ENCODE data around the gene IMMP2L.

DNA sequence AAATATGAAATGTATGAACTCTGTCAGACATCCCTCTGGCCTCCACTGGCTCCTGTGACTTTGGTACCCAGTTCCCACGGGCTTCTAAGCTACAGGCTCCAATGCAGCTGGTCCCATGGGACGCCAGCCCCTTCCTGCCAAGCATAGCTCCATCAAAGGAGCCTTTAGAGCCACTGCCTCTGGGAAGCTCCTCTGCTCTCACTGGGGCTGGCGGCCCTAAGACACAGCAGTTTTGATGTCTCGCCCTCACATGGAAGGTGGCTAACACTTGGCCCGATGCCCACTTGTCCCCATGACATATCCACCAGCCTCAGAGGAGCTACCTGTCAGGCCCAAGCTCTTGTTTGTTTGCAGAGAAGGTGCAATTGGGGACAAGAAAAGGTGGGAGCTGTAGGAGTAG, 925.0 kb downstream of the IMMP2L start:
- TF ChIP-seq, protein P1, sequence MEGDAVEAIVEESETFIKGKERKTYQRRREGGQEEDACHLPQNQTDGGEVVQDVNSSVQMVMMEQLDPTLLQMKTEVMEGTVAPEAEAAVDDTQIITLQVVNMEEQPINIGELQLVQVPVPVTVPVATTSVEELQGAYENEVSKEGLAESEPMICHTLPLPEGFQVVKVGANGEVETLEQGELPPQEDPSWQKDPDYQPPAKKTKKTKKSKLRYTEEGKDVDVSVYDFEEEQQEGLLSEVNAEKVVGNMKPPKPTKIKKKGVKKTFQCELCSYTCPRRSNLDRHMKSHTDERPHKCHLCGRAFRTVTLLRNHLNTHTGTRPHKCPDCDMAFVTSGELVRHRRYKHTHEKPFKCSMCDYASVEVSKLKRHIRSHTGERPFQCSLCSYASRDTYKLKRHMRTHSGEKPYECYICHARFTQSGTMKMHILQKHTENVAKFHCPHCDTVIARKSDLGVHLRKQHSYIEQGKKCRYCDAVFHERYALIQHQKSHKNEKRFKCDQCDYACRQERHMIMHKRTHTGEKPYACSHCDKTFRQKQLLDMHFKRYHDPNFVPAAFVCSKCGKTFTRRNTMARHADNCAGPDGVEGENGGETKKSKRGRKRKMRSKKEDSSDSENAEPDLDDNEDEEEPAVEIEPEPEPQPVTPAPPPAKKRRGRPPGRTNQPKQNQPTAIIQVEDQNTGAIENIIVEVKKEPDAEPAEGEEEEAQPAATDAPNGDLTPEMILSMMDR (IDR thresholded peaks at IDR 0.05; ENCODE audit: insufficient read depth, low read length, poor library complexity, severe bottlenecking) = no peak
- no peak for TF ChIP-seq EZH2phosphoT487 (conservative IDR thresholded peaks at IDR 0.05; ENCODE audit: low read length)

Data from SU-DHL-6 (cell line).